ENCODE results near the gene APOC3. TPM values are rescaled to one million over a fixed set of nuclear protein-coding genes. Genes with fewer than 3 reads are reported as not detected.
"Not testable (repeated sequence)": the region's sequence is repeated elsewhere in the genome, so short reads cannot be mapped to it uniquely, and the experiment has no call there.

Gene APOC3
- polyA plus RNA-seq, 6 donors from 2014 or later = not detected

- peak overlapping the region in 2 of 6 donors; percentile 6 to 82 for H3K27ac Mint-ChIP-seq
- H3K4me3 Mint-ChIP-seq = no peak overlapping the region
- H3K9me3 Mint-ChIP-seq = no peaks in the 10 kb centered on the region
- ATAC-seq (ENCODE audit: low read depth in 2 of 2) (no peak), DNase-seq (no peak)
- peaks cover 16 to 20% (median 17%) of the 10 kb centered on the region in 3 donors for H3K4me1 Mint-ChIP-seq
- peaks cover 5 to 18% (median 15%) of the 10 kb centered on the region in 3 donors for H3K27me3 Mint-ChIP-seq
- no peaks in the 10 kb centered on the region for H3K36me3 Mint-ChIP-seq
Measured at GRCh38 chr11:116792144-116792868, 37.4 kb upstream of the APOC3 start.

DNA sequence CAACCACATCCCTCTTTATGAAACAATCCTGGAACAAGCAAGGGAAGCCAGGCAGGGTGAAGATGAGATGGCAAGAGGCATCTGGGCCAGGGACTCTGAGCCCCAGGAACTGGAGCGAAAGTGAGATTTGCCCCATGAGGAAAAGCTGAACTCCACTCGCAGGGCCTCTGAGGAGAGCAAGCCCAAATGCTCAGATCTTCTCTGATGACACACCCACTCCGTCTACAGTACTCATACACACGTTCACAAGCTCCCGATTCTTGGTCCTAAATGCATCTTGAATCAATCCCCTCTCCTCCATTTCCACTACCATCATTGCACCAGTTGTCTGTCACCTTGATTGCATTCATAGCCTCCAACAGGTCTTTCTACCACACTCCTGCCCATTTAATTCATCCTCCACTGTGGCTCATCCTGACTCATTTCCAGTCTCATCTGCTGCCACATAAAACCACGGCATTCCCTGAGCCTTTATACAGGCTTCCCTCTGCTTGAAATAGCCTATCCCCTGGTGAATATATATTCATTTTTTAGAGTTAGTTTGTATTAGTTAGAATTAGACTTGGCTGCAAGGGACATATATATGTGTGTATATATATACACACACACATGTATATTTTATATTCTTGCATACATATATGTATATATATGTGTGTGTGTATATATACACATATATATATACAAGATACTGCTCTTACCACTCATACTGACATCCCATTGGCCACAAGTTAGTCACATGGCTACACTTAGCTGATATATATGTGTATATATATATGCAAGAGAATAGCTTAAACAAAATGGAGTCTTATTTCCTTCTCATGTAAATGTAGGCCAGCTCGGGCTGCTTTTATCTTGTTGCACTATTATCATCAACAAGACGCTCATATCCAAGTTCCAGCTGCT lies 36.6 kb upstream of the APOC3 start:
- no peaks in the 10 kb centered on the region for H3K36me3 Mint-ChIP-seq
- H3K9me3 Mint-ChIP-seq = no peaks in the 10 kb centered on the region
- ATAC-seq (ENCODE audit: low read depth in 2 of 2) (no peak), DNase-seq (no peak)
- no peak overlapping the region for H3K4me3 Mint-ChIP-seq
- peak overlapping the region in 1 of 6 donors; percentile 18 for H3K27ac Mint-ChIP-seq
- H3K4me1 Mint-ChIP-seq = peaks cover 13 to 19% (median 16%) of the 10 kb centered on the region in 3 donors
- peaks cover 5 to 18% (median 15%) of the 10 kb centered on the region in 3 donors for H3K27me3 Mint-ChIP-seq

DNA sequence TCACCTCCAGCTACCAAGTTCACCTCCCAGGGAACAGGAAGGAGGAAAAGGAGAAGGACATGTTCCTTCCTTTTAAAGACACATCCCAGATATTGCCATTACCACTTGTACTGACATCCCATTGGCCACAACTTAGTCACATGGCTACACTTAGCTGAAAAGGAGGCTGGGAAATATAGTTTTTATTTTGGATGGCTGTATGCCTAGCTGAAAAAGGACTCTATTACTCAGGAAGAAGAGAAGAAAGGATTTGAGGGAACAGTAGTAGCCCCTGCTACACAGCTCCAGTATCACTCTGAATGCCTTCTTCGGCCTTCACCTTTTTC lies 36.0 kb upstream of the APOC3 start:
- H3K4me3 Mint-ChIP-seq = no peak overlapping the region
- peak overlapping the region in 1 of 6 donors; percentile 18 for H3K27ac Mint-ChIP-seq
- no peaks in the 10 kb centered on the region for H3K9me3 Mint-ChIP-seq

DNA sequence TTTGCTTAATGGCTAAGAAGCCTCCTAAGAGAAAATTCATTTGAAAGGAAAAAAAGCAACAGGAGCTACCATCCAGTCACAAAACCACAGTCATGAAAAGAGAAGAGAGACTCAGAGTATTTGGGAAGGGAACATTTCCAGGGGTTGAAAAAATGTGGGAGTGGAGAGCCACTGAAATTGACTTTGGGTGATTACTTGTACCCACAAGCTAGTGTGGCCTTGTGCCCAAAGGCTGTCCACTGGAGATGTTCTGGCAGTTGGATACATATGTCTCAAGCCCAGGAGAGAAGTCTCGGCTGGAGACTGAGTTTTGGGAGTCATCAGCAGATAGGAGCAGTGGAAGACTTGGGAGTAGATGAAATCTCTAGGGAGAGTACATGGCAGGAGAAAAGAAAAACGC lies 34.9 kb upstream of the APOC3 start:
- no peaks in the 10 kb centered on the region for H3K9me3 Mint-ChIP-seq

More for the DNA sequence above, 36.0 kb upstream of the APOC3 start:
- Mint-ChIP-seq H3K27me3 (peaks cover 5 to 19% (median 18%) of the 10 kb centered on the region in 3 donors), H3K36me3 (no peaks in the 10 kb centered on the region), H3K4me1 (peaks cover 7 to 13% (median 10%) of the 10 kb centered on the region in 3 donors)
- ATAC-seq (ENCODE audit: low read depth in 2 of 2) (no peak), DNase-seq (no peak)

GRCh38 chr11:116796548-116796947 lies 33.2 kb upstream of the APOC3 start:
- H3K4me3 Mint-ChIP-seq = no peak overlapping the region
- peaks cover 0 to 5% (median under 1%) of the 10 kb centered on the region in 3 donors for H3K4me1 Mint-ChIP-seq
- peaks cover 8 to 24% (median 9%) of the 10 kb centered on the region in 3 donors for H3K27me3 Mint-ChIP-seq
- H3K36me3 Mint-ChIP-seq = no peaks in the 10 kb centered on the region
- no peaks in the 10 kb centered on the region for H3K9me3 Mint-ChIP-seq
- no peak overlapping the region for H3K27ac Mint-ChIP-seq
- no peak for ATAC-seq (ENCODE audit: low read depth in 2 of 2)
- no peak for DNase-seq

More for the DNA sequence above, 34.9 kb upstream of the APOC3 start:
- H3K36me3 Mint-ChIP-seq = no peaks in the 10 kb centered on the region
- peaks cover 5 to 24% (median 18%) of the 10 kb centered on the region in 3 donors for H3K27me3 Mint-ChIP-seq
- ATAC-seq (ENCODE audit: low read depth in 2 of 2) (no peak), DNase-seq (no peak)
- no peak overlapping the region for H3K4me3 Mint-ChIP-seq
- H3K27ac Mint-ChIP-seq = no peak overlapping the region
- peaks cover 6 to 10% (median 9%) of the 10 kb centered on the region in 3 donors for H3K4me1 Mint-ChIP-seq

DNA sequence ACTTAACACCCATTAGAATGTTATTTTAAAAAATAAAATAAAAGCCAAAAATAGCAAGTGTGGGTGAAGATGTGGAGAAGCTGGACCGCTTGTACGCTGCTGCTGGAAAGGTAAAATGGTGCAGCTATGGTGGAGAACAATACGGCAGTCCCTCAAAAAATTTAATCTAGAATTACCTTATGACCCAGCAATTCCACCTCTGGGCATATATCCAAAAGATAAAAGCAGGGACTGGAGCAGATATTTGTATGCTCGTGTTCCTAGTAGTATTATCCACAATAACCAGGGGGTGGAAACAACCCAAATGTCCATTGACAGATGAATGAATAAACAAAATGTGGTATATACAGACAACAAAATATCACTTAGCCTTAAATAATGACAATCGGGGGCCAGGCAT lies 31.9 kb upstream of the APOC3 start:
- peaks cover 12 to 24% (median 16%) of the 10 kb centered on the region in 3 donors for H3K27me3 Mint-ChIP-seq
- H3K4me1 Mint-ChIP-seq = peaks cover 0 to 4% (median 0%) of the 10 kb centered on the region in 3 donors
- no peaks in the 10 kb centered on the region for H3K9me3 Mint-ChIP-seq
- DNase-seq = no peak
- no peak overlapping the region for H3K4me3 Mint-ChIP-seq
- no peak for ATAC-seq (ENCODE audit: low read depth in 2 of 2)
- no peak overlapping the region for H3K27ac Mint-ChIP-seq
- no peaks in the 10 kb centered on the region for H3K36me3 Mint-ChIP-seq

GRCh38 chr11:116798368-116798767 lies 31.3 kb upstream of the APOC3 start:
- no peaks in the 10 kb centered on the region for H3K36me3 Mint-ChIP-seq
- H3K4me1 Mint-ChIP-seq = no peaks in the 10 kb centered on the region
- H3K27me3 Mint-ChIP-seq = peaks cover 8 to 24% (median 19%) of the 10 kb centered on the region in 3 donors
- H3K4me3 Mint-ChIP-seq = no peak overlapping the region
- ATAC-seq (ENCODE audit: low read depth in 2 of 2) (no peak), DNase-seq (no peak)
- H3K27ac Mint-ChIP-seq = no peak overlapping the region
- no peaks in the 10 kb centered on the region for H3K9me3 Mint-ChIP-seq

- DNase-seq (no peak), ATAC-seq (ENCODE audit: low read depth in 2 of 2) (no peak)
- Mint-ChIP-seq H3K9me3 (no peaks in the 10 kb centered on the region), H3K27me3 (peaks cover 12 to 26% (median 22%) of the 10 kb centered on the region in 3 donors), H3K4me3 (no peak overlapping the region), H3K4me1 (no peaks in the 10 kb centered on the region), H3K36me3 (no peaks in the 10 kb centered on the region), H3K27ac (no peak overlapping the region)
Measured at GRCh38 chr11:116800610-116801009, 29.1 kb upstream of the APOC3 start.

DNA sequence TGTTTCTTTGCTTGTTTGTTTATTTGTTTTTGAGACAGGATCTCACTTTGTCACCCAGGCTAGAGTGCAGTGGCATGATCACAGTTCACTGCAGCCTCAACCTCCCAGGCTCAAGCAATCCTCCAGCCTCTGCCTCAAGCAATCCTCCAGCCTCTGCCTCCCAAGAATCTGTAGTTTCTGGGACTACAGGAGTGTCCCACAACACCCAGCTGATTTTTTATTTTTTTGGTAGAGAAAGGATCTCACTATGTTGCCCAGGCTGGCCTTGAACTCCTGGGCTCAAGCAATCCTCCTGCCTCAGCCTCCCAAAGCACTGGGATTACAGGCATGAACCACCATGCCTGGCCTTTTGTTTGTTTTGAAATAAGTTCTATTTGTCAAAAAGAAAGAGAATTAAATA lies 28.0 kb upstream of the APOC3 start:
- not testable (repeated sequence) for ATAC-seq (ENCODE audit: low read depth in 2 of 2); DNase-seq; H3K27ac Mint-ChIP-seq; H3K4me3 Mint-ChIP-seq; H3K36me3 Mint-ChIP-seq; H3K4me1 Mint-ChIP-seq; H3K9me3 Mint-ChIP-seq
- peaks cover 12 to 22% (median 21%) of the 10 kb centered on the region in 3 donors for H3K27me3 Mint-ChIP-seq

DNA sequence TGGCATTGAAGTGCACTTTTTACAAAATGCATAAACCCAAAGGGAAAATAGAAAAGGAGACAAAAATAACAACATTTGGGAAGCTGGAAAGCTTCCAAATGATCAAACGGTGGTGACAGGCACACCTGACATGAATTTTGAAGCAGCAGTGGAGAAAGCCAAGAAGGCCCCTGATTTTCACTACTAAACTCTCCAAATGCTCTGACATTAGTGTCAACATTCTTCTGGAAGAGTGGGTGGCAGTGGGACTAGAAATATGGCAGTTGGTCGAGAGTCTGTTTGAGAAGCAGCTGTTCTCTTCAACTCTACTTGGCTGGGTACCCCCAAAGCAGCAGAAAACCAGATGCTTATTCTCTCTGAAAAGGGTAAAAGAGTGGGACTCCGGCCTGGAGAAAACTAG lies 25.7 kb upstream of the APOC3 start:
- Mint-ChIP-seq H3K36me3 (no peaks in the 10 kb centered on the region), H3K4me1 (no peaks in the 10 kb centered on the region), H3K4me3 (no peak overlapping the region), H3K27ac (peak overlapping the region in 2 of 6 donors; percentile 35 to 38), H3K27me3 (peaks cover 22 to 29% (median 29%) of the 10 kb centered on the region in 3 donors), H3K9me3 (no peaks in the 10 kb centered on the region)
- no peak for ATAC-seq (ENCODE audit: low read depth in 2 of 2)
- no peak for DNase-seq

- ATAC-seq (ENCODE audit: low read depth in 2 of 2) = no peak
- no peak for DNase-seq
- peaks cover 0 to 3% (median 0%) of the 10 kb centered on the region in 7 donors for H3K9me3 Mint-ChIP-seq
- no peak overlapping the region for H3K4me3 Mint-ChIP-seq
- no peaks in the 10 kb centered on the region for H3K36me3 Mint-ChIP-seq
- no peak overlapping the region for H3K27ac Mint-ChIP-seq
- no peaks in the 10 kb centered on the region for H3K4me1 Mint-ChIP-seq
- H3K27me3 Mint-ChIP-seq = peaks cover 13 to 28% (median 25%) of the 10 kb centered on the region in 3 donors
Measured at GRCh38 chr11:116807601-116808261, 22.0 kb upstream of the APOC3 start.

GRCh38 chr11:116808262-116809175 lies 21.2 kb upstream of the APOC3 start:
- Mint-ChIP-seq H3K27ac (peak overlapping the region in 1 of 6 donors; percentile 20), H3K4me1 (no peaks in the 10 kb centered on the region), H3K9me3 (peaks cover 0 to 3% (median 0%) of the 10 kb centered on the region in 7 donors), H3K36me3 (no peaks in the 10 kb centered on the region), H3K4me3 (no peak overlapping the region), H3K27me3 (peaks cover 13 to 27% (median 20%) of the 10 kb centered on the region in 3 donors)
- no peak for ATAC-seq (ENCODE audit: low read depth in 2 of 2)
- DNase-seq = no peak

All from naive B cell (primary cell).